CD4-positive, alpha-beta T cell (primary cell): ENCODE measurements around the gene FAM3D. TPM values are rescaled to one million over a fixed set of nuclear protein-coding genes. Genes with fewer than 3 reads are reported as not detected.

Source experiments
- ATAC-seq: fragments of 200-7000 bp; cut with Tn5 transposase; one replicate; pipeline ENCODE4 v1.10.0; 2022; ENCODE audit warnings: mild to moderate bottlenecking; ENCODE audit not compliant: poor library complexity
- CTCF ChIA-PET: fragments of 350-600 bp; sonication (Branson Sonifier 250); formaldehyde crosslinking; loops from one replicate; lab custom pipeline; 2021; ENCODE audit warnings: antibody characterized with exemption, inconsistent platforms; lab: Charles Lee
- POLR2A ChIA-PET: fragments of 350-600 bp; sonication (Branson Sonifier 250); formaldehyde crosslinking; loops from one replicate; lab custom pipeline; 2021; ENCODE audit warnings: antibody characterized with exemption, inconsistent platforms; lab: Charles Lee
- DNase-seq, 14 experiments: peaks; one replicate each; pipeline ENCODE4 v3.0.0-alpha.2; 2013 to 2020; ENCODE audit warnings: mixed read lengths in 2 of 14
- H3K27ac ChIP-seq, 2 donors: one replicate each; pipeline versions ENCODE4 v1.5.1 to v1.7.0; 2013; ENCODE audit warnings: low read length in 2 of 2, low read depth in 1 of 2, mild to moderate bottlenecking in 1 of 2
- H3K27me3 ChIP-seq, 2 experiments: 1 replicate in 1 of 2; 2 replicates in 1 of 2; pipeline versions ENCODE4 v1.6.1 to v1.7.0; 2013; ENCODE audit warnings: low read length in 2 of 2, control low read depth in 1 of 2, mild to moderate bottlenecking in 1 of 2, moderate library complexity in 1 of 2; ENCODE audit not compliant: insufficient read depth in 2 of 2, control insufficient read depth in 1 of 2
- H3K36me3 ChIP-seq: one replicate; pipeline ENCODE4 v1.6.1; 2013; ENCODE audit warnings: low read length, control low read depth; ENCODE audit not compliant: insufficient read depth
- H3K4me1 ChIP-seq: one replicate; pipeline ENCODE4 v1.6.1; 2013; ENCODE audit warnings: low read length, control low read depth; ENCODE audit not compliant: insufficient read depth
- H3K4me3 ChIP-seq: one replicate; pipeline ENCODE4 v1.5.1; 2013; ENCODE audit warnings: mild to moderate bottlenecking, low read length, moderate library complexity
- H3K9me3 ChIP-seq, 2 experiments: 1 replicate in 1 of 2; 2 replicates in 1 of 2; pipeline versions ENCODE4 v1.6.1 to v1.7.0; 2013; ENCODE audit warnings: low read length in 2 of 2, mild to moderate bottlenecking in 2 of 2, control low read depth in 1 of 2, moderate library complexity in 1 of 2; ENCODE audit not compliant: control insufficient read depth in 1 of 2, insufficient read depth in 1 of 2
- H3K27ac Mint-ChIP-seq: one replicate; pipeline ENCODE4 v1.8.0; 2020; ENCODE audit warnings: mixed read lengths
- H3K27me3 Mint-ChIP-seq: one replicate; pipeline ENCODE4 v1.8.0; 2021; ENCODE audit warnings: mixed read lengths
- H3K36me3 Mint-ChIP-seq: one replicate; pipeline ENCODE4 v1.8.0; 2021; ENCODE audit warnings: low read depth, mixed read lengths
- H3K4me1 Mint-ChIP-seq: one replicate; pipeline ENCODE4 v1.8.0; 2021; ENCODE audit warnings: low read depth, mixed read lengths
- H3K4me3 Mint-ChIP-seq: one replicate; pipeline ENCODE4 v1.8.0; 2020; ENCODE audit warnings: mild to moderate bottlenecking, mixed read lengths
- H3K9me3 Mint-ChIP-seq: one replicate; pipeline ENCODE4 v1.8.0; 2020; ENCODE audit warnings: mixed read lengths
- CTCF ChIP-seq: fragments of 200-600 bp; IDR thresholded peaks from one replicate; pipeline ENCODE4 v1.8.0; 2022; ENCODE audit warnings: antibody characterized with exemption, mild to moderate bottlenecking
- intact Hi-C, 2 experiments: fragments of 100-400 bp; cut with DNase I in 1 of 2; cut with micrococcal nuclease in 1 of 2; formaldehyde crosslinking; loops; one replicate each; pipeline versions ENCODE4 v1.15.1 to v1.9.0; 2023 to 2025; cut with DNase I, micrococcal nuclease
- total RNA-seq, 174 experiments: library from RNA in 2 of 174; stranded (reverse) in 2 of 174; gene quantifications; one replicate each; pipeline ENCODE4 v1.2.3 and lab custom pipeline; 2021 to 2026

Gene FAM3D
- total RNA-seq, 2 experiments from 2014 or later = not detected

DNA sequence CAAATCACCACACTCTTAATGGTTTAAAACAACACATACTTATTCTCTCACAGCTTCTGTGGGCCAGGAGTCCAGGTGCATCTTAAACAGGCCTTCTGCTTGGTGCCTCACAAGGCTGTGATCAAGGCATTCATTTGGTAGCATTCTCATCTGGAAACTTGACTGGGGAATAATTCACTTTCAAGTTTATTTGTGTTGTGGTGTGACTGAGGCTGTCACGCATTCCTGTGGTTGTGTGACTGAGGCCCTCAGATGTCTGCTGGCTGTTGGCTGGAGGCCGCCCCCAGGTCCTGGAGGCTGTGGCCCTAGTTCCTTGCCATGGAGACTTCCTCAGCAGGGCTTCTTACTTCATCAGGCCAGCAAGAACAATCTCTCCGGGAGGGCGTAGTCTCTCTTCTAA is 16.9 kb upstream of the FAM3D start:
- H3K27me3 ChIP-seq = peaks cover 0 to 2% of the 10 kb centered on the region in 2 experiments
- no peak overlapping the region for H3K27ac Mint-ChIP-seq
- intact Hi-C loops = no loop called here
- no peaks in the 10 kb centered on the region for H3K36me3 Mint-ChIP-seq
- H3K27me3 Mint-ChIP-seq = peaks cover 40% of the 10 kb centered on the region
- H3K36me3 ChIP-seq = no peaks in the 10 kb centered on the region
- no peak for ATAC-seq
- no peak overlapping the region for H3K4me3 Mint-ChIP-seq
- no peaks in the 10 kb centered on the region for H3K4me1 ChIP-seq
- no peak overlapping the region for H3K27ac ChIP-seq
- POLR2A ChIA-PET = no interaction called here
- no peaks in the 10 kb centered on the region for H3K9me3 Mint-ChIP-seq
- no peak for DNase-seq
- no peaks in the 10 kb centered on the region for H3K4me1 Mint-ChIP-seq
- H3K4me3 ChIP-seq = no peak overlapping the region
- peaks cover 0 to 8% of the 10 kb centered on the region in 2 experiments for H3K9me3 ChIP-seq
- CTCF ChIA-PET = interaction anchor here (1.2 kb wide), 1 partner anchor 10 kb away, joined by 4 read pairs; no protein-coding TSS in a partner anchor
- no peak for TF ChIP-seq CTCF

- no peak for TF ChIP-seq CTCF
- Histone ChIP-seq H3K27me3 (peaks cover 0 to 5% of the 10 kb centered on the region in 2 experiments), H3K4me1 (no peaks in the 10 kb centered on the region), H3K27ac (no peak overlapping the region), H3K9me3 (peaks cover 0 to 8% of the 10 kb centered on the region in 2 experiments), H3K4me3 (no peak overlapping the region), H3K36me3 (no peaks in the 10 kb centered on the region)
- DNase-seq (no peak), ATAC-seq (no peak)
- Mint-ChIP-seq H3K27me3 (peaks cover 40% of the 10 kb centered on the region), H3K27ac (no peak overlapping the region), H3K36me3 (no peaks in the 10 kb centered on the region), H3K9me3 (no peaks in the 10 kb centered on the region), H3K4me1 (no peaks in the 10 kb centered on the region), H3K4me3 (no peak overlapping the region)
- ChIA-PET CTCF (interaction anchor here (1.2 kb wide), 1 partner anchor 10 kb away, joined by 4 read pairs; no protein-coding TSS in a partner anchor), POLR2A (no interaction called here)
- intact Hi-C loops = no loop called here
Observed at GRCh38 chr3:58683001-58683458, 16.5 kb upstream of the FAM3D start.

- H3K4me1 Mint-ChIP-seq = no peaks in the 10 kb centered on the region
- no peaks in the 10 kb centered on the region for H3K9me3 Mint-ChIP-seq
- Histone ChIP-seq H3K4me3 (no peak overlapping the region), H3K4me1 (no peaks in the 10 kb centered on the region), H3K36me3 (no peaks in the 10 kb centered on the region), H3K27ac (no peak overlapping the region), H3K27me3 (peaks cover 0 to 5% of the 10 kb centered on the region in 2 experiments), H3K9me3 (peaks cover 0 to 4% of the 10 kb centered on the region in 2 experiments)
- TF ChIP-seq CTCF = no peak
- H3K27me3 Mint-ChIP-seq = peaks cover 37% of the 10 kb centered on the region
- H3K4me3 Mint-ChIP-seq = no peak overlapping the region
- ATAC-seq (no peak), DNase-seq (no peak)
- CTCF ChIA-PET = no interaction called here
- intact Hi-C loops = no loop called here
- H3K36me3 Mint-ChIP-seq = no peaks in the 10 kb centered on the region
- no peak overlapping the region for H3K27ac Mint-ChIP-seq
- POLR2A ChIA-PET = no interaction called here
Observed at GRCh38 chr3:58681863-58682262, 15.3 kb upstream of the FAM3D start.
